ENCODE results near the gene RTN3. TPM values are rescaled to one million over a fixed set of nuclear protein-coding genes. Genes with fewer than 3 reads are reported as not detected.

RTN3 gene
- total and polyA plus RNA-seq, 9 of the 15 experiments (the other 6 are each of a cell fraction or from before 2014, with no cell fraction given), result 41.6 to 169 (median 93.5) TPM

- TF ChIP-seq ETV6 (IDR thresholded peaks at IDR 0.05; ENCODE audit: borderline replicate concordance in 1 of 2, low read depth in 2 of 2, low read length in 1 of 2) (no peak), ETV6 (CRISPR knock-in tag; IDR thresholded peaks at IDR 0.05; ENCODE audit: borderline replicate concordance) (peak; percentile 100), SRSF9 (IDR thresholded peaks at IDR 0.05; ENCODE audit: borderline replicate concordance, low read depth, low read length) (no peak), RNF2 (IDR thresholded peaks at IDR 0.05) (peak; percentile 99), SNAPC5 (CRISPR knock-in tag; IDR thresholded peaks at IDR 0.05) (no peak), HEY1 (CRISPR knock-in tag; IDR thresholded peaks at IDR 0.05; ENCODE audit: borderline replicate concordance) (no peak), IRF1 (CRISPR knock-in tag; IDR thresholded peaks at IDR 0.05; ENCODE audit: borderline replicate concordance) (peak; percentile 100), NR2C1 (IDR thresholded peaks at IDR 0.05) (no peak), NR2C1 (tag; IDR thresholded peaks at IDR 0.05) (peak; percentile 69), ZNF224 (CRISPR knock-in tag; IDR thresholded peaks at IDR 0.05) (peak; percentile 100), NFRKB (IDR thresholded peaks at IDR 0.05; ENCODE audit: low read depth) (peak; percentile 53), KLF16 (IDR thresholded peaks at IDR 0.05) (0 out of 2 replicates have a peak, but pooled peaks have one; percentile 10), MYBL2 (IDR thresholded peaks at IDR 0.05; ENCODE audit: low read depth) (peak; percentile 72), MYBL2 (CRISPR knock-in tag; IDR thresholded peaks at IDR 0.05; ENCODE audit: borderline replicate concordance) (peak; percentile 95; the same call in 1 of the 2 replicates), ETV5 (CRISPR knock-in tag; IDR thresholded peaks at IDR 0.05; ENCODE audit: low read depth) (peak; percentile 96), CBX8 (IDR thresholded peaks at IDR 0.05; ENCODE audit: borderline replicate concordance, extremely low read depth, low read depth, low read length, poor library complexity, severe bottlenecking) (no peak), RAD21 (CRISPR knock-in tag; conservative IDR thresholded peaks at IDR 0.05 in 1 of 2, IDR thresholded peaks at IDR 0.05 in 1 of 2) (peak; percentile 31 to 33), EGR1 (conservative IDR thresholded peaks at IDR 0.05) (no peak; the same call in 1 of the 2 replicates), FOSL1 (tag; conservative IDR thresholded peaks at IDR 0.05) (0 out of 2 replicates have a peak, but pooled peaks have one; percentile 12), GABPB1 (CRISPR knock-in tag; IDR thresholded peaks at IDR 0.05) (peak; percentile 95), ZFP36 (IDR thresholded peaks at IDR 0.05; ENCODE audit: low read depth, low read length, partially characterized antibody) (peak; percentile 18), SAFB2 (IDR thresholded peaks at IDR 0.05; ENCODE audit: borderline replicate concordance, low read depth, low read length, severe bottlenecking) (no peak), ZNF740 (CRISPR knock-in tag; IDR thresholded peaks at IDR 0.05) (peak; percentile 92), ZNF740 (tag; IDR thresholded peaks at IDR 0.05) (no peak), MAZ (CRISPR knock-in tag; conservative IDR thresholded peaks at IDR 0.05 in 1 of 2, IDR thresholded peaks at IDR 0.05 in 1 of 2) (peak; percentile 92 to 99)
These were observed 9.8 kb upstream of the RTN3 start, which contains the start of gene ATL3 (continued) for GRCh38 chr11:63671322-63672155.

All from K562 (cell line).